DOHH2 (cell line): ENCODE measurements around the gene ARL8B.

Source experiments
- CTCF ChIP-seq: fragments of 200-600 bp; sonication (generic); IDR thresholded peaks from one replicate; pipeline ENCODE4 v1.5.1; 2014; ENCODE audit warnings: antibody characterized with exemption, mild to moderate bottlenecking, low read depth, low read length; ENCODE audit not compliant: poor library complexity, severe bottlenecking
- EZH2phosphoT487 ChIP-seq: fragments of 200-600 bp; sonication (generic); IDR thresholded peaks from 2 replicates; pipeline ENCODE4 v1.6.1; 2017; ENCODE audit warnings: borderline replicate concordance, mild to moderate bottlenecking, antibody characterized with exemption, low read length, moderate library complexity, mixed read lengths

DNA sequence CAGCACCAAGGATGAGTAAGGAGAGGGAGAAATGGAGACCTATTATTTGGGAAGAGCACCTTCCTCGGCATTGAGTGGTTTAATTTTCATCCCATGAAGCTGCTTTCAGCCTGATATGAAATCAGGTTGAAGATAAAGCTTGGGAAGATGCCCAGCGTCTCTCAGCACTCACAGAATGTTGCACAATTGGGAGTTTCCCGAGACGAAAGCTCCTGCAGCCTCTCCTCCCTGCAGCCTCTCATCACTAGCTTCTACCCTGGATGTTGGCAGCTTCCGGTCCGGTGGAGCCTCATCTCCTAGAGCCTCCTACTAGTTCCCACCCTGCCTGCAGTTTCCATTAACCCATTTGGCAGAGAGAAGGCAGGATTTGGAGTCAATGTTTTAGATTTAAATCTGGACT is 105.7 kb downstream of the ARL8B start:
- TF ChIP-seq CTCF (no peak), EZH2phosphoT487 (no peak)
